GM10266 (cell line): ENCODE results near the gene TAX1BP3.

ENCODE experiments used
- DNase-seq: peaks from one replicate; pipeline ENCODE4 v3.0.0; 2012; ENCODE audit errors: extremely low spot score
- CTCF ChIP-seq: IDR thresholded peaks from 2 replicates; pipeline ENCODE4 v1.5.1; 2012; ENCODE audit warnings: mild to moderate bottlenecking, low read depth; ENCODE audit not compliant: control insufficient read depth, insufficient read depth; ENCODE audit errors: missing control alignments

TAX1BP3 gene

GRCh38 chr17:3635474-3636153 lies 32.8 kb downstream of the TAX1BP3 start:
- TF ChIP-seq CTCF, result peak; percentile 1
- no peak for DNase-seq

- TF ChIP-seq CTCF, result no peak
- no peak for DNase-seq
These were observed 36.1 kb downstream of the TAX1BP3 start for GRCh38 chr17:3632287-3632686.

GRCh38 chr17:3630781-3631180 lies 37.6 kb downstream of the TAX1BP3 start:
- no peak for TF ChIP-seq CTCF
- DNase-seq, result no peak

GRCh38 chr17:3627769-3628167 lies 40.6 kb downstream of the TAX1BP3 start:
- no peak for TF ChIP-seq CTCF
- no peak for DNase-seq

GRCh38 chr17:3626831-3627768 lies 41.3 kb downstream of the TAX1BP3 start:
- no peak for TF ChIP-seq CTCF
- no peak for DNase-seq

- DNase-seq, result no peak
- TF ChIP-seq CTCF, result no peak
These were observed 45.3 kb downstream of the TAX1BP3 start for GRCh38 chr17:3622977-3623594.
